Mesodermal cell (in vitro differentiated cells): Measurements from ENCODE around the gene CCDC124.

Experiments
- H3K27ac ChIP-seq: 2 replicates; pipeline ENCODE4 v1.7.0; 2013; ENCODE audit warnings: mild to moderate bottlenecking, low read depth, low read length, moderate library complexity; ENCODE audit not compliant: severe bottlenecking
- H3K36me3 ChIP-seq: 2 replicates; pipeline ENCODE4 v1.7.1; 2013; ENCODE audit warnings: mild to moderate bottlenecking, low read length, moderate library complexity; ENCODE audit not compliant: control insufficient read depth, insufficient read depth
- H3K4me1 ChIP-seq: one replicate; pipeline ENCODE4 v1.7.1; 2013; ENCODE audit warnings: mild to moderate bottlenecking, low read length; ENCODE audit not compliant: insufficient read depth, control insufficient read depth, poor library complexity, severe bottlenecking
- H3K4me3 ChIP-seq: 2 replicates; pipeline ENCODE4 v1.7.0; 2013; ENCODE audit warnings: low read length, control low read depth, mild to moderate bottlenecking; ENCODE audit not compliant: insufficient read depth, poor library complexity, severe bottlenecking; ENCODE audit errors: extremely low read depth
- H3K9me3 ChIP-seq: 2 replicates; pipeline ENCODE4 v1.7.1; 2013; ENCODE audit warnings: mild to moderate bottlenecking, low read length, moderate library complexity; ENCODE audit not compliant: control insufficient read depth
- WGBS, 2 experiments: methylation state at CpG; one replicate each; pipeline ENCODE4 v1.1.5; 2013; ENCODE audit warnings: missing lambda C conversion rate in 2 of 2; ENCODE audit not compliant: insufficient coverage in 2 of 2; 5-methylcytosine and 5-hydroxymethylcytosine counted together

CCDC124 gene

DNA sequence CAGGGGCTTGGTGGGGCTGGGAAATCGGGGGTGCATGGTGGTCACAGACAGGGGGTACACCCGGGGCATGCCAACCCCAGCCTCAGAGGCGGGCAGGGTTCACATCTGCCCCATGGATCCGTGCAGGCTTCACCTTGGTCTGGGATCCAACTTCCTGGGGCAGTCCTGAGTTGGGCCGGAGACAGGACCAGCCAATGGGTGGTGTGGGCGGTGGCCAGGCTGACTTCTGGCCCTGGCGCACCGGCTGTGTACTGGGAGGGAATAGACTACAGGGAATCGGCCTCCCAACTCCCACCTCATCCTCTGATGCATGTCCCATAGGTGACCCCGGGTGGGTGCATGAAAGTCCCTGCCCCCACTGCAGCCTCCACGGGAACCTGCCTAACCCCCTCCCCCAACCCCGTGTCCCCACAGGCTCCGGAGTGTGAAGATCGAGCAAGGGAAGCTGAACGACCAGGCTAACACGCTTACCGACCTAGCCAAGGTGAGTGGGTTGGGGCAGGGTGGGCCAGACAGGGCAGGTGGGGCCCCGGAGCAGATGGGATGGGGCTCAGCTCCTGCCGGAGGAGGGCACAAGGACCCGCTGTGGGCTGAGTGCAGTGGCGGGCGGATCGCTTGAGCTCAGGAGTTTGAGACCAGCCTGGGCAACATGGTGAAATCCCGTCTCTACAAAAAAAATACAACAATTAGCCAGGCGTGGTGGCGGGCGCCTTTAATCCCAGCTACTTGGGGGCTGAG lies 60.4 kb downstream of the CCDC124 start:
- H3K36me3 ChIP-seq, result no peaks in the 10 kb centered on the region
- H3K4me1 ChIP-seq, result no peaks in the 10 kb centered on the region
- H3K27ac ChIP-seq, result no peak overlapping the region
- no peak overlapping the region for H3K4me3 ChIP-seq
- 86 to 91% methylated on average over 11 to 19 of the region's 27 CpGs for WGBS, 2 experiments
- H3K9me3 ChIP-seq, result no peaks in the 10 kb centered on the region
